ENCODE results near the gene SLC6A19.
"Not testable (repeated sequence)": the region's sequence is repeated elsewhere in the genome, so short reads cannot be mapped to it uniquely, and the experiment has no call there.

Gene SLC6A19

DNA sequence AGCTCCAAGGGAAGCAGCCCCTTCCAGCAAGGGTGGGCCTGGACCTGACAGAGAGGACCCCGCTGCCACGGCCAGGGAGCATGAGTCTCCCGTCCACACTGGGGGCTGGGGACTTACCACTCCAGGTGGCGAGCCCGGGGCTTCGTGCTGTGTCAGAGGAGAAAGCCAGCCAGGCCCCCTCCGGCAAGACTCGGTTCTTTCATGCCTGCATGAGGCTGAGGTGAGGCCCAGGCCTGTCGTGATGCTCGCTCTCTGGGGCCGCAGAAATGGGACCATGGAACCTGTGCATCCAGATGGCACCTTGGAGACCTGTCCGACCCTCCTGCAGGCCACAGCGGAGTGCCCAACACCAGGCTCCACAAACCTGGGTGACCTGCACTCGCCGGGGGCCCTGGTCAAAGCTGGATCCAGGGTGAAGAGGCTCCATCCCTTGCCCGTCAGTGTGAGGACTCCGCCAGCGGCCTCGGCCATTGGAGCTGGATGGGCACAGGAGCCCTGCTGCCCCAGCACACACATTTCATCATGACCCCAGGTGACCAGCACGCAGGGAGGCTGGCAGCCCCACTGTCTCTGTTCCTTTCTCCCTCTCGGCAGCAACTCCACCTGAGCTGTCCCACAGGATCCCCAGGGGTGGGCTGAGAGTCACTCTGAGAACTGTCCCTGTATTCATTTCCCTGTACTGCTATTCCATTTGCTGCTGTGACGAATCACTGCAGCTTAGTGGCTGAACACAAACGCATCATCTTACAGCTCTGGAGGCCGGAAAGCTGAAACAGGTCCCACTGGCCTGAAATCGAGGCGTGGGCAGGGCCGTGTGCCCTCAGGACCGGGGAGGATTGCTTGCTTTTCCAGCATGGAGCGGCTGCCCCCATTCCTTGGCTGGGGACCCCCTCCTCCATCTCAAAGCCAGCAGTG is 48.2 kb downstream of the SLC6A19 start:
- no peak for DNase-seq

DNA sequence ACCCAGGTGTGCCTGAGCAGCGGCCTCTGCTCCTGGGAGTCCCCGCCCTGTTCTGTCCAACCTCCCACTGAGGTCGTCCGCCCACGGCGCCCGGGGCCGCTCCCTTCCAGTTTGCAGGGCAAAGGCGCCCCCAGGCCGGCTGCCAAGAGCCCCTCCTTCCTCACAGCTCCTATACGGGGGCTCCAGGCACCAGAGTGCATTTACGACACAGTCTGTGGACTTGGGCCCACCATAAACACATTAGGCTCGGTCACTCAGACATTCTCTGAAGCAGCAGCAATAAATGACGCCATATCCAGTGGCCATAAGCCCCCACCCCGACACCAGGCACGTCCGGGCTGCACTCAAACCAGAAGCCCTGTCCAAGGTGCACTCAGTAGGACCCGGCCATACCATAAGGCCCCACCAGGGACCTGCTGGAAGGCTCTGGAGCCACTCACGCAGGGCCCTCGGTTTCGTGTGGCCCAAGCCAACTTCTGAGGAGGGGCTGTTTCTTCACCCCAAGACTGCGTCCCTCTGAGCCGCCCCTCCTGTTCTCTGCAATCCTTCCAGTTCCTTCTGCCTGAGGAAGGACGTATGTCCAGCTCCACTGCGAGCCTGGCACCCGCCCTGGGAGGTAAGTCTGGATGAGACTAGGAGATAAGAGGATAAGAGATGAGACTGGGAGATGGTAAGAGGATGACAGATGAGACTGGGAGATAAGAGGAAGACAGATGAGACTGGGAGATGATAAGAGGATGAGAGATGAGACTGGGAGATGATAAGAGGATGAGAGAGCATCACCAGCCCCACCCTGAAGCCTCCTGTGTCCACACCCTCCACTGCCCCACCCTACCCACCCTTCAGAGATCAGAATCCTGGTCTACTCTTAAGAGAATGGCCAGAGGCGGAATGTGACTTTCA is 50.5 kb downstream of the SLC6A19 start:
- no peak for DNase-seq

DNA sequence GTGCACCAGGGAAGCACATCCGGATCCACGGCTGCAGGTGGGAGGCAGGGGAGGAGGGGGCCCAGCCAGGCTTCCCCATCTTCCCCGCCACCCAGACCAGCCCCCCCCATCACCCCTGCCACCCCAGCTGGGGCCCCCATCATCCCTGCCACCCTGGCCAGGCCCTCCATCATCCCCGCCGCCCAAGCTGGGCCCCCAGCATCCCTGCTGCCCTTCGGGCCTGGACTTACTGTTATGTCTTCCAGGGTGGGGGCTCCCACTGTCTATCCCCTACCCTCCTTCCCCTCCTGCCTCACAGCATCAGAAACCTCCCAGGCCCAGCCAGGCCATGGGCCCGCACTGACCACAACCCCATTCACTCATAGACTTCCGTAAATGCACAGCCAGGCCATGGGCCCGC is 51.3 kb downstream of the SLC6A19 start:
- DNase-seq, result no peak

DNA sequence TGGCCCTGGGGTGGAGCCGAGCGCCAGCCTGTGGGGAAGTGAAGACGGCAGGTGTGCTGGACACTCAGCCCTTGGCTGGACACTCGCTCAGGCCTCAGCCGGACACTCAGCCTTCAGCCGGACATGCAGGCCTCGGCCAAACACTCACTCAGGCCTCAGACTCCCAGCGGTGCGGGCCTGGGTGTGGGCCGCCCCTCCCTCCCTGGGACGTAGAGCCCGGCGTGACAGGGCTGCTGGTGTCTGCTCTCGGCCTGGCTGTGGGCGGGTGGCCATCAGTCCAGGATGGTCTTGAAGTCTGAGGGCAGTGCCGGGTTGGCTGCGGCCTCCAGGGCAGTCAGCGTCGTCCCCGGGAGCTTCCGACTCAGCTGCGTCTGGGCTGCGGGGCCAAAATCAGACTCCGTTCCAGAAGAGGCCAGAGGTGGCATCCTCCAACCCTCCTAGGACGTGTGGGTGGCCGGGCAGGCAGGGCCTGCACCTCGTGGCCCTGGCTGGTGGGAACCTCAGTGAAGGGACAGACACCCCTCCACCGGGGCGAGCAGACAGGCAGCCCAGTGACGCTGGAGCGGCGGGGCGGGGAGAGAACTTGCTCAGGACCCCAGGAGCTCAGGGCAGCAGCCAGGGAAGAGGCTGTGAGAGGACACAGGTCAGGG is 52.2 kb downstream of the SLC6A19 start:
- no peak for DNase-seq

DNA sequence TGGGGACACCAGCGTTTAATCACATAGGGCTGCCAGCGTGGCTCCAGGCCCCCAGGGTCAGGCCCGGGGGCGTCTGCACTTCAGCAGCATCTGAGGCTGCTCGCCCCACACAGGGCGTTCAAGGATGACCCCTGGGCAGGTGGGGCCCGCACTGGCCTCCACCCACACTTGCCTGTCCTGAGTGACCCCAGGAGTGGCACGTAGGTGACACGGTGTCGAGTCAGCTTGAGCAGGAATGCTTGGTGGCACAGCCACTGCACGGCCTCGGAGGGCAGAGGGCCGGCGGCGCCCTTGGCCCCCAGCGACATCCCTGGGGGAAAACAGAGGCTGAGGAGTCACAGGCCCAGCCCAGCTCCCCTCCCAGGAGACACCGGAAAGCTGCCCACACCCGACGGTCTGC is 52.8 kb downstream of the SLC6A19 start:
- DNase-seq, result no peak

DNA sequence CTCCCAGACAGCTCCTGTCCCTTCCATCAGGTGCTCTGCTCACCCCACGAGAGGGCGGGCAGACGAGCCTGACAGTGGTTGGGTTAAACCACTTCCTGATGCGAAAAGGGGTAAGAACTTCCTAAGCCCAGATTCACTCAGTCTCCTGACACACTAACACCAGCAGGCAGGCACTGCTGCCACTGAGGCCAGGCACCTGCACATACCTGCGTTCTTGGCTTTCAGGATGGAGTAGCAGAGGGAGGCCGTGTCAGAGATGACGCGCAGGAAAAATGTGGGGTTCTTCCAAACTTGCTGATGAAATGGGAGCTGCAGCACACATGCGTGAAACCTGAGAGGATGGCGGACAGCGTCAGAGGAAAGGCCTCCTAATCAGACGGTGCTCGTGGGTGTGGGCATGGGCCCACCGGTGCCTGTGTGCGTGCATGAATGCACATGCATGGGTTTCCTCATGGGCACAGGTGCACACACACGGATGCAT is 53.7 kb downstream of the SLC6A19 start:
- peak; percentile 15 for DNase-seq

GRCh38 chr5:1256776-1257175 is 55.4 kb downstream of the SLC6A19 start:
- DNase-seq, result no peak

- no peak for DNase-seq
These were observed 56.0 kb downstream of the SLC6A19 start for GRCh38 chr5:1257363-1257762.

DNA sequence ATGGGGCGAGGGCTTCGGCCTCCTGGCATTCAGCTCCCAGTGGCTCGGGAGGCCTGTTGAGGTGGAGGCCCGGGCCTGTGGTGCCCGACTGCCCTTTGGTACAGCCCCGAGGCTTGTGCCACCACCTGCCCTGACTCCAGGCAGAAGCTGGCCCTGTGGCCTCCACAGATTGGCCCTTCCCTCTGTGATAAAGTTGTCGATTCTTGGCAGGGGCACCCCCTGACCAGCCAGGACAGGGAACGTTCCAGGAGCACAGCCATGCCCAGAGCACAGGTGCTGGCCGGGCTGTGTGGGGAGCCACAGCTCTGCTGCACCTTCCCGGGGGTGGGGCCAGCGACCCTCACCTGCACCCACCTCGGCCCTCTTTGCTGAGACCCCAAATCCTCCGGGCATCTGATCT is 56.4 kb downstream of the SLC6A19 start:
- no peak for DNase-seq

- DNase-seq, result no peak
These were observed 58.5 kb downstream of the SLC6A19 start for GRCh38 chr5:1259806-1260480.

GRCh38 chr5:1261643-1262042 is 60.2 kb downstream of the SLC6A19 start:
- DNase-seq, result no peak

DNA sequence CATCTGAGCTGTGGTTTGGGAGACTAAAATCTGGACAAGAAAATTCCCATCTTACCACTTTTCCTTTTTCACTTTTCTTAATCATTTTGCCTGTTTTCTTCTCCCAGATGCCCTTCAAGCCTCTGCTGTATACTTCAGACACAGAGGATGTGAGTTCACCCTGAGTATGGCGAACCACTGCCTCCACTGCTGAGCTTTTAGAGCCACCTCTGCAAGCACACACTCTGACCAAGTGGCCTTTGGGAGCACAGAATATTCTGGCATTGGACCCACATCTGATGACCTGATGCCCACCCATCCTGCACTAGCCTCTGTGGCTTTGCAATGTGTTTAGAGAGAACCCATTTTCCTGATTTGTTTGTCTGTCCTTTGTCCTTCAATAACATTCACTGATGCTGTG is 61.0 kb downstream of the SLC6A19 start:
- DNase-seq, result no peak

DNA sequence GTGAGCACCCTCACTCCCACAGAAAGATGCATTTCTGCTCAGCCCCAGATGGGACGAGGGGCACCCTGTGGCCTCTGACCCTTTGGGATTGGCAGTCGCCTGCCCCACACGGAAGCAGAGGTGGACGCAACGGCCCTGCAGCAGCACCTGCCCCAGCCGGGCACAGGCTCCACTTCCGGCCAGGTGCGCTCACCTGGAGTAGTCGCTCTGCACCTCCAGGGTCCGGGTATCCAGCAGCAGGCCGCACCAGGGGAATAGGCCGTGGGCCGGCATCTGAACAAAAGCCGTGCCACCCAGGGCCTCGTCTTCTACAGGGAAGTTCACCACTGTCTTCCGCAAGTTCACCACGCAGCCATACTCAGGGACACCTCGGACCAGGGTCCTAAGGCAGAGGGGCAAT is 62.8 kb downstream of the SLC6A19 start:
- DNase-seq, result no peak

GRCh38 chr5:1265026-1265425 is 63.6 kb downstream of the SLC6A19 start:
- no peak for DNase-seq

GRCh38 chr5:1265461-1266455 is 64.4 kb downstream of the SLC6A19 start:
- no peak for DNase-seq

GRCh38 chr5:1266791-1267190 is 65.4 kb downstream of the SLC6A19 start:
- no peak for DNase-seq

GRCh38 chr5:1267464-1267863 is 66.1 kb downstream of the SLC6A19 start:
- DNase-seq, result not testable (repeated sequence)

GRCh38 chr5:1268056-1268455 is 66.7 kb downstream of the SLC6A19 start:
- DNase-seq, result no peak

DNA sequence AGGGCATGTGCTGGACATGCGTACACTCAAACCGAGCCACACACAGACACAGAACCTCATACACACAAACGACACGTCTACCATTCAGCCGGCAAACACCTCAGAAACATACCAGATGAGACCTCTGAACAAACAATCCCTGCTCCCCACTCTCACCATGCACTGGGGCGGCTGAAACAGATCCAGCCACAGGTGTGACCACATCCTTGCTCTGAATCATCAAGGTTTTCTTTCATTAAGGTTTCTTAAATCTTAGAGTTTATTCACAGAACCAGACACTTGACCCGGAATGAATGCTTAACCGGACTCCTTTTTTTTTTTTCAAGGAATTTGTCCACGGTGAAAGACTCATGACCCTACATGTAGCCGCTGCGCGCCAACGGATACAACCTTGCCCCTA is 67.3 kb downstream of the SLC6A19 start:
- no peak for DNase-seq

GRCh38 chr5:1270426-1270825 is 69.0 kb downstream of the SLC6A19 start:
- no peak for DNase-seq

All from effector CD4-positive, alpha-beta T cell (primary cell).